8988T (cell line): ENCODE data around the gene TMEM219.
"Not testable (repeated sequence)": the region's sequence is repeated elsewhere in the genome, so short reads cannot be mapped to it uniquely, and the experiment has no call there.

Source experiments
- DNase-seq: peaks from one replicate; pipeline ENCODE4 v3.0.0; 2011

Gene TMEM219

DNA sequence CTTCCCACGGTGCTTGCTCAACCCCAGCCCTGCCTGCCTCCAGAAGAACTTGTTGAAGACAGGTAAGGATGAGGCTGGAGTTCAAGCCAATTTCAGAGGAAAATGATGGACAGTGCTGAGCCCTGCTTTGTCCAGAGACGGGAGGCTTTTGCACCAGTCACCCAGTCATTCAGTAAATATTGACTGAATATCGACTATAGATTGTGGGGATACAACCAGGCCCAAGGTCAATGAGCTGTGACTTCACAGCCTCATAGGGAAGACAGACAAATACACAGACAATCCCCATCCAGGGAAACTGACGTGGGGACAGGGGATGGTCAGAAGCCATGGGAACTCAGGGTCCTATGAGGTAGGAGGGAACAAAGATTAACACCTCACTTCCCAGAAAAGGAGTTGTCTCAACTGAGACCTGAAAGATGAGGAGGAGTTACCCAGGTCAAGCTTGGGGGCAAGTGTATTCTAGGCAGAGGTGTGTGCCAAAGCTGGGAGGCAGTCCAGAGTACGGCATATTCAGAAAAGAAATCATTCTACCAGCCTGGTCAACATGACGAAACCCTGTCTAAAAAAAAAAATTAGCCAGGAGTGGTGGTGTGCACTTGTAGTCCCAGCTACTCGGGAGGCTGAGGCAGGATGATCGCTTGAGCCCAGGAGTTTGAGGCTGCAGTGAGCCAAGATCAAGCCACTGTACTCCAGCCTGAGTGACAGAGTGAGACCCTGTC is 54.8 kb downstream of the TMEM219 start:
- DNase-seq: no peak

DNA sequence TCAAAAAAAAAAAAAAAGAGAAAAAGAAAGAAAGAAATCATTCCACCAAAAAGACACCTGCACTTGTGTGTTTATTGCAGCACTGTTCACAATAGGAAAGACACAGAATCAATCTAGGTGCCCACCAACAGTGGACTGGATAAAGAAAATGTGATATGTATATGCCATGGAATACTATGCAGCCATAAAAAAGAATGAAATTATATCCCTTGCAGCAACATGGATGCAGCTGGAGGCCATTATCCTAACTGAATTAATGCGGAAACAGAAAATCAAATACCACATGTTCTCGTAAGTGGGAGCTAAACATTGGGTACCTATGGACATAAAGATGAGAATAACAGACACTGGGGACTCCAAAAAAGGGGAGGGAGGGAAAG is 55.4 kb downstream of the TMEM219 start:
- no peak for DNase-seq

DNA sequence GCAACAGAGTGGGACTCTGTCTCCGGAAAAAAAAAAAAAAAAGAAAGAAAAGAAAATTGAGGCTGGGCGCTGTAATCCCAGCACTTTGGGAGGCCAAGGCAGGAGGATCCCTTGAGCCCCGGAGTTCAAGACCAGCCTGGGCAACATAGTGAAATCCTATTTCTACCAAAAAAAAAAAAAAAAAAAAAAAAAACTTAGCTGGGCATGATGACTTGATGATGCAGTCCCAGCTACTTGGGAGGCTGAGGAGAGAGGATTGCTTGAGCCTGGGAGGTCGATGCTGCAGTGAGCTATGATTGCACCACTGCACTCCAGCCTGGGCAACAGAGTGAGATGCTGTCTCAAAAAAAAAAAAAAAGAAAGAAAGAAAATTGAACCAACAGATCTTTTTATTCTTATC is 56.1 kb downstream of the TMEM219 start:
- not testable (repeated sequence) for DNase-seq

DNA sequence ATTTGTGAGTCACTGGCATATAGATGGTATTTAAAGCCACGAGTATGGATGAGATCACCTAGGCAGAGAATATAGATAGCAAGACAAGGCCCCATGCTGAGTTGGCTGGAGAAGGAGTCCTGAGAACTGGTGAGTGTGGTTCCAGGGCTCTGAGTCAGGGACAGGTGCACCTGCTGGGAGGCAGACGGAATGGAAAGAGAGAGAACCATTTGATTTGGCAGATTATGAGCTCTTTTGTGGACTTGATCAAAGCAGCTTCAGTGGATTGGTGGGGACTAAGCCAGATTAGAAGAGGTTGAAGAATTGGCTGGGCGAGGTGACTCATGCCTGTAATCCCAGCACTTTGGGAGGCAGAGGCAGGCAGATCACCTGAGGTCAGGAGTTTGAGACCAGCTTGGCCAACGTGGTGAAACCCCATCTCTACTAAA is 56.9 kb downstream of the TMEM219 start:
- no peak for DNase-seq
